ENCODE measurements around the gene COX6B2.
"Not testable (repeated sequence)": the region's sequence is repeated elsewhere in the genome, so short reads cannot be mapped to it uniquely, and the experiment has no call there.

COX6B2 gene

GRCh38 chr19:55354698-55355212 is at the start of gene COX6B2:
COX6B2 (minus strand) TSS chr19:55354719; CDS start chr19:55354521, 198 bp downstream.
- no peak for DNase-seq (ENCODE audit: low read depth in 2 of 2)

- DNase-seq (ENCODE audit: low read depth in 2 of 2), result no peak
Measured at GRCh38 chr19:55402509-55402908, 48.0 kb upstream of the COX6B2 start.

GRCh38 chr19:55401390-55401789 is 46.9 kb upstream of the COX6B2 start:
- not testable (repeated sequence) for DNase-seq (ENCODE audit: low read depth in 2 of 2)

GRCh38 chr19:55400281-55401087 is 46.0 kb upstream of the COX6B2 start:
- DNase-seq (ENCODE audit: low read depth in 2 of 2), result no peak

GRCh38 chr19:55398200-55398925 is 43.8 kb upstream of the COX6B2 start:
- DNase-seq (ENCODE audit: low read depth in 2 of 2), result no peak

- DNase-seq (ENCODE audit: low read depth in 2 of 2), result no peak
Measured at GRCh38 chr19:55392820-55393761, 38.6 kb upstream of the COX6B2 start.

- no peak for DNase-seq (ENCODE audit: low read depth in 2 of 2)
Measured at GRCh38 chr19:55391702-55392615, 37.4 kb upstream of the COX6B2 start.

GRCh38 chr19:55391191-55391670 is 36.7 kb upstream of the COX6B2 start:
- DNase-seq (ENCODE audit: low read depth in 2 of 2), result no peak

GRCh38 chr19:55390461-55390880 is 36.0 kb upstream of the COX6B2 start:
- no peak for DNase-seq (ENCODE audit: low read depth in 2 of 2)

GRCh38 chr19:55389386-55390317 is 35.1 kb upstream of the COX6B2 start:
- DNase-seq (ENCODE audit: low read depth in 2 of 2), result no peak

GRCh38 chr19:55387736-55388497 is 33.4 kb upstream of the COX6B2 start:
- DNase-seq (ENCODE audit: low read depth in 2 of 2), result no peak

GRCh38 chr19:55386493-55386971 is 32.0 kb upstream of the COX6B2 start:
- DNase-seq (ENCODE audit: low read depth in 2 of 2), result no peak

- peak; percentile 97 to 98 for DNase-seq (ENCODE audit: low read depth in 2 of 2)
Measured at GRCh38 chr19:55385724-55386492, 31.4 kb upstream of the COX6B2 start, which contains the start of gene RPL28. RPL28 (plus strand) TSS chr19:55385932; CDS start chr19:55386358, 426 bp downstream.

GRCh38 chr19:55384920-55385723 is 30.6 kb upstream of the COX6B2 start:
- peak; percentile 87 to 96 for DNase-seq (ENCODE audit: low read depth in 2 of 2)

- DNase-seq (ENCODE audit: low read depth in 2 of 2), result peak in 1 of 2 experiments; percentile 43
Measured at GRCh38 chr19:55384131-55384919, 29.8 kb upstream of the COX6B2 start, which contains the start of gene TMEM238. TMEM238 (minus strand) TSS chr19:55384292; CDS start chr19:55384259, 33 bp downstream.
